Hypothalamus (tissue), 51 donors: ENCODE measurements around the gene IDH2.

Source experiments
- DNase-seq, 51 donors: peaks; one replicate each; lab custom pipeline; 2025; lab: John Stamatoyannopoulos, UW

The IDH2 gene

DNA sequence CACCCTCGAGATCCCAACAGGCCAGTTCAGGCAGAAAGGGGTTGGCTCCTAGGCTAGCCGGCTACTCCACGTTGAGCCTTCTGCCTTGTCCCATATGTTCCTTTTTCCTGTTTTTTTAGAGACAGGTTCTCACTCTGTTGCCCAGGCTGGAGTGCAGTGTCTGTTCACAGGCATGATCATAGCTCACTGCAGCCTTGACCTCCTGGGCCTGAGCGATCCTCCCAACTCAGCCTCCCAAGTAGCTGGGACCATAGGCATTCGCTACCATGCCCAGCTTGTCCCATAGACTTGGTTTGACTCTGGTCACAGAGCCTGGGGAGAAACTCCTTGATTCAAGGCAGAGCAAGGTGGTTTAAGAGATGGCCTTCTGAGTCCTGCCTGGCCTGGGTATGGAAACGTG is 68.8 kb downstream of the IDH2 start:
- DNase-seq = no peak
